Measurements from ENCODE around the gene VPS13D.
A peak's percentile ranks its signal among the peaks of the same experiment; 100 is the strongest.
"Not testable (repeated sequence)": the region's sequence is repeated elsewhere in the genome, so short reads cannot be mapped to it uniquely, and the experiment has no call there.

Gene VPS13D

GRCh38 chr1:12461754-12462153, 231.9 kb downstream of the VPS13D start:
- H3K27me3 Mint-ChIP-seq: no peaks in the 10 kb centered on the region
- DNase-seq (ENCODE audit: low spot score in 2 of 2) (no peak), ATAC-seq (ENCODE audit: low read depth) (no peak)
- no peak overlapping the region for H3K4me3 Mint-ChIP-seq
- H3K4me1 Mint-ChIP-seq: no peaks in the 10 kb centered on the region
- H3K27ac Mint-ChIP-seq: no peak overlapping the region
- H3K36me3 Mint-ChIP-seq: peaks cover 43% of the 10 kb centered on the region
- H3K9me3 Mint-ChIP-seq: no peaks in the 10 kb centered on the region

- ATAC-seq (ENCODE audit: low read depth) (no peak), DNase-seq (ENCODE audit: low spot score in 2 of 2) (no peak)
- Mint-ChIP-seq H3K27ac (no peak overlapping the region), H3K36me3 (peaks cover 43% of the 10 kb centered on the region), H3K4me3 (no peak overlapping the region), H3K4me1 (no peaks in the 10 kb centered on the region), H3K9me3 (no peaks in the 10 kb centered on the region), H3K27me3 (no peaks in the 10 kb centered on the region)
Measured at GRCh38 chr1:12462586-12462985, 232.8 kb downstream of the VPS13D start.

- H3K27me3 Mint-ChIP-seq: no peaks in the 10 kb centered on the region
- no peak for ATAC-seq (ENCODE audit: low read depth)
- no peak overlapping the region for H3K27ac Mint-ChIP-seq
- H3K4me3 Mint-ChIP-seq: no peak overlapping the region
- H3K9me3 Mint-ChIP-seq: no peaks in the 10 kb centered on the region
- DNase-seq (ENCODE audit: low spot score in 2 of 2): no peak
- H3K36me3 Mint-ChIP-seq: peaks cover 45% of the 10 kb centered on the region
- no peaks in the 10 kb centered on the region for H3K4me1 Mint-ChIP-seq
Measured at GRCh38 chr1:12464045-12464461, 234.2 kb downstream of the VPS13D start.

- H3K27me3 Mint-ChIP-seq: no peaks in the 10 kb centered on the region
- ATAC-seq (ENCODE audit: low read depth) (no peak), DNase-seq (ENCODE audit: low spot score in 2 of 2) (no peak)
- H3K36me3 Mint-ChIP-seq: peaks cover 44% of the 10 kb centered on the region
- no peaks in the 10 kb centered on the region for H3K4me1 Mint-ChIP-seq
- no peaks in the 10 kb centered on the region for H3K9me3 Mint-ChIP-seq
- no peak overlapping the region for H3K27ac Mint-ChIP-seq
- no peak overlapping the region for H3K4me3 Mint-ChIP-seq
Measured at GRCh38 chr1:12464598-12465056, 234.8 kb downstream of the VPS13D start.

- H3K27me3 Mint-ChIP-seq: no peaks in the 10 kb centered on the region
- no peaks in the 10 kb centered on the region for H3K4me1 Mint-ChIP-seq
- H3K9me3 Mint-ChIP-seq: no peaks in the 10 kb centered on the region
- ATAC-seq (ENCODE audit: low read depth) (no peak), DNase-seq (ENCODE audit: low spot score in 2 of 2) (no peak)
- no peak overlapping the region for H3K27ac Mint-ChIP-seq
- H3K36me3 Mint-ChIP-seq: peaks cover 42% of the 10 kb centered on the region
- H3K4me3 Mint-ChIP-seq: no peak overlapping the region
Measured at GRCh38 chr1:12465126-12465525, 235.3 kb downstream of the VPS13D start.

GRCh38 chr1:12466816-12467215, 237.0 kb downstream of the VPS13D start:
- no peaks in the 10 kb centered on the region for H3K9me3 Mint-ChIP-seq
- peaks cover 4% of the 10 kb centered on the region for H3K4me1 Mint-ChIP-seq
- peaks cover 32% of the 10 kb centered on the region for H3K36me3 Mint-ChIP-seq
- H3K27me3 Mint-ChIP-seq: no peaks in the 10 kb centered on the region
- ATAC-seq (ENCODE audit: low read depth) (no peak), DNase-seq (ENCODE audit: low spot score in 2 of 2) (no peak)
- no peak overlapping the region for H3K27ac Mint-ChIP-seq
- no peak overlapping the region for H3K4me3 Mint-ChIP-seq

GRCh38 chr1:12467570-12468286, 237.9 kb downstream of the VPS13D start:
- ATAC-seq (ENCODE audit: low read depth): no peak

GRCh38 chr1:12468323-12468722, 238.5 kb downstream of the VPS13D start:
- DNase-seq (ENCODE audit: low spot score in 2 of 2) (no peak), ATAC-seq (ENCODE audit: low read depth) (no peak)
- Mint-ChIP-seq H3K27me3 (no peaks in the 10 kb centered on the region), H3K9me3 (no peaks in the 10 kb centered on the region), H3K4me3 (no peak overlapping the region), H3K27ac (no peak overlapping the region), H3K4me1 (peaks cover 19% of the 10 kb centered on the region), H3K36me3 (peaks cover 22% of the 10 kb centered on the region)

More at GRCh38 chr1:12467570-12468286, 237.9 kb downstream of the VPS13D start:
- no peak overlapping the region for H3K27ac Mint-ChIP-seq
- H3K36me3 Mint-ChIP-seq: peaks cover 28% of the 10 kb centered on the region
- no peak overlapping the region for H3K4me3 Mint-ChIP-seq
- H3K27me3 Mint-ChIP-seq: no peaks in the 10 kb centered on the region
- DNase-seq (ENCODE audit: low spot score in 2 of 2): no peak
- peaks cover 13% of the 10 kb centered on the region for H3K4me1 Mint-ChIP-seq
- H3K9me3 Mint-ChIP-seq: no peaks in the 10 kb centered on the region

- H3K27ac Mint-ChIP-seq: no peak overlapping the region
- DNase-seq (ENCODE audit: low spot score in 2 of 2): no peak
- H3K9me3 Mint-ChIP-seq: no peaks in the 10 kb centered on the region
- peaks cover 19% of the 10 kb centered on the region for H3K36me3 Mint-ChIP-seq
- no peaks in the 10 kb centered on the region for H3K27me3 Mint-ChIP-seq
- no peak overlapping the region for H3K4me3 Mint-ChIP-seq
- ATAC-seq (ENCODE audit: low read depth): no peak
- peaks cover 22% of the 10 kb centered on the region for H3K4me1 Mint-ChIP-seq
Measured at GRCh38 chr1:12469493-12469892, 239.7 kb downstream of the VPS13D start.

GRCh38 chr1:12469990-12470389, 240.2 kb downstream of the VPS13D start:
- Mint-ChIP-seq H3K9me3 (no peaks in the 10 kb centered on the region), H3K27ac (no peak overlapping the region), H3K4me3 (no peak overlapping the region), H3K4me1 (peaks cover 22% of the 10 kb centered on the region), H3K27me3 (no peaks in the 10 kb centered on the region), H3K36me3 (peaks cover 15% of the 10 kb centered on the region)
- ATAC-seq (ENCODE audit: low read depth): no peak
- no peak for DNase-seq (ENCODE audit: low spot score in 2 of 2)

GRCh38 chr1:12470916-12471315, 241.1 kb downstream of the VPS13D start:
- H3K27ac Mint-ChIP-seq; H3K4me3 Mint-ChIP-seq; H3K9me3 Mint-ChIP-seq; ATAC-seq (ENCODE audit: low read depth); DNase-seq (ENCODE audit: low spot score in 2 of 2); H3K27me3 Mint-ChIP-seq: not testable (repeated sequence)
- Mint-ChIP-seq H3K4me1 (peaks cover 22% of the 10 kb centered on the region), H3K36me3 (peaks cover 11% of the 10 kb centered on the region)

- Mint-ChIP-seq H3K27me3 (no peaks in the 10 kb centered on the region), H3K9me3 (no peaks in the 10 kb centered on the region), H3K4me1 (peaks cover 30% of the 10 kb centered on the region), H3K4me3 (peak overlapping the region; percentile 63), H3K36me3 (peaks cover 11% of the 10 kb centered on the region), H3K27ac (peak overlapping the region; percentile 93)
- DNase-seq (ENCODE audit: low spot score in 2 of 2) (no peak), ATAC-seq (ENCODE audit: low read depth) (no peak)
Measured at GRCh38 chr1:12472156-12472797, 242.4 kb downstream of the VPS13D start.

- peaks cover 31% of the 10 kb centered on the region for H3K4me1 Mint-ChIP-seq
- peak in 1 of 2 donors; percentile 12 for DNase-seq (ENCODE audit: low spot score in 2 of 2)
- no peaks in the 10 kb centered on the region for H3K27me3 Mint-ChIP-seq
- ATAC-seq (ENCODE audit: low read depth): peak; percentile 84
- peak overlapping the region; percentile 93 for H3K27ac Mint-ChIP-seq
- peaks cover 10% of the 10 kb centered on the region for H3K36me3 Mint-ChIP-seq
- peak overlapping the region; percentile 63 for H3K4me3 Mint-ChIP-seq
- no peaks in the 10 kb centered on the region for H3K9me3 Mint-ChIP-seq
Measured at GRCh38 chr1:12472798-12473551, 243.1 kb downstream of the VPS13D start.

Data from memory B cell (primary cell).